ENCODE measurements around the gene SUFU. TPM values are rescaled to one million over a fixed set of nuclear protein-coding genes. Genes with fewer than 3 reads are reported as not detected.

Gene SUFU
- total and polyA plus RNA-seq, 2 of the 13 experiments (the other 11 are each of a cell fraction or from before 2014, with no cell fraction given): 2.9 to 5.5 TPM

DNA sequence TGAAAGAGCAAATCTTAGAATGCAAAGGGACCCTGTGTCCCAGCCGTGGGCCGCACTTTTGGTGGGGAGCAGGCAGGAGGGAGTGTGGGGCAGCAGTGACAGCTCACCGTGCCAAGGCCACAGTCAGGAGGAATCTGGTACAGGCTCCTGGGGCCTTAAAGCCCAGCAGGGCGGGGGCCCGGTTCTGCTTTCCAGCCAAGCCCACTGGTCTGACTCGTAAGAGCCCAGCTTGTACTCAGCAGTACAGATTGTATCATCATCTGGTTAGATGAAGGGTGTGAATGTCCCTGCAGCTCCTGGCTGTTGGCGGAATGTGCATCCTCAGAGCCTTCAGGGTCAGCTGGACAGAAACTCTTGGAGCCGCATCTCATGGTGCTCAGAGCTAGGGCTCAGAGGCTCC, 110.0 kb downstream of the SUFU start:
- H3K27ac ChIP-seq (ENCODE audit: extremely low read length, insufficient read depth, low read length): no peak overlapping the region
- ATAC-seq (no peak), FAIRE-seq (no peak), DNase-seq (ENCODE audit: low spot score) (no peak)
- no peak overlapping the region for H3K4me3 ChIP-seq (replicated peaks in 1 of 3; ENCODE audit: insufficient read depth in 1 of 3, low read depth in 2 of 3, low read length in 3 of 3)
- no peaks in the 10 kb centered on the region for H3K27me3 ChIP-seq (ENCODE audit: control insufficient read depth in 1 of 2, insufficient read depth in 2 of 2, low read length in 2 of 2)
- BruUV-seq (replicated peaks): no TSS peak
- no peak overlapping the region for H3K9ac ChIP-seq (ENCODE audit: insufficient read depth, low read depth, low read length)
- 96% methylated on average over 5 of the region's 8 CpGs for WGBS (ENCODE audit: low lambda C conversion rate)
- H3K4me1 ChIP-seq (ENCODE audit: insufficient read depth, low read length): peaks cover 17% of the 10 kb centered on the region; the same call in 1 of the 2 replicates
- ChIA-PET CTCF (ENCODE audit: low intra/inter-chr PET ratio, low total read pairs) (no interaction called here), POLR2A (no interaction called here)
- no peak overlapping the region for H3K4me2 ChIP-seq (ENCODE audit: low read depth, low read length)
- peaks cover 9 to 22% of the 10 kb centered on the region in 2 experiments; a peak in 4 of 5 replicates for H3K36me3 ChIP-seq (replicated peaks in 1 of 2; ENCODE audit: control insufficient read depth in 1 of 2, insufficient read depth in 2 of 2, low read length in 2 of 2)
- H3K9me3 ChIP-seq (ENCODE audit: low read length): no peaks in the 10 kb centered on the region
- intact Hi-C loops (cut with micrococcal nuclease; ENCODE audit: unreplicated experiment): no loop called here
- in situ Hi-C loops (cut with HindIII; ENCODE audit: extremely low pct_ligation_motif_present, low pct_unique_long_range_greater_than_20kb): no loop called here
- TF ChIP-seq SNRNP70 (IDR thresholded peaks at IDR 0.05; ENCODE audit: low read depth, low read length) (no peak), HNF4A (CRISPR knock-in tag; IDR thresholded peaks at IDR 0.05) (no peak), ZZZ3 (CRISPR knock-in tag; IDR thresholded peaks at IDR 0.05; ENCODE audit: borderline replicate concordance) (no peak), TRAFD1 (CRISPR knock-in tag; IDR thresholded peaks at IDR 0.05; ENCODE audit: borderline replicate concordance) (no peak), HOXA9 (CRISPR knock-in tag; IDR thresholded peaks at IDR 0.05; ENCODE audit: borderline replicate concordance) (no peak), PHF21A (CRISPR knock-in tag; IDR thresholded peaks at IDR 0.05) (no peak)
- TF ChIP-seq, protein P1, sequence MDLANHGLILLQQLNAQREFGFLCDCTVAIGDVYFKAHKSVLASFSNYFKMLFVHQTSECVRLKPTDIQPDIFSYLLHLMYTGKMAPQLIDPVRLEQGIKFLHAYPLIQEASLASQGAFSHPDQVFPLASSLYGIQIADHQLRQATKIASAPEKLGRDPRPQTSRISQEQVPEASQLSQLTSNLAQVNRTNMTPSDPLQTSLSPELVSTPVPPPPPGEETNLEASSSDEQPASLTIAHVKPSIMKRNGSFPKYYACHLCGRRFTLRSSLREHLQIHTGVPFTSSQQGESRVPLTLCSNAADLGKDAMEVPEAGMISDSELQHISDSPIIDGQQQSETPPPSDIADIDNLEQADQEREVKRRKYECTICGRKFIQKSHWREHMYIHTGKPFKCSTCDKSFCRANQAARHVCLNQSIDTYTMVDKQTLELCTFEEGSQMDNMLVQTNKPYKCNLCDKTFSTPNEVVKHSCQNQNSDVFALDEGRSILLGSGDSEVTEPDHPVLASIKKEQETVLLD (CRISPR knock-in tag; IDR thresholded peaks at IDR 0.05; ENCODE audit: low read depth): no peak
- no peak overlapping the region for H2AFZ ChIP-seq (ENCODE audit: low read length)
- H4K20me1 ChIP-seq (ENCODE audit: insufficient read depth, low read length): no peaks in the 10 kb centered on the region
- no peaks in the 10 kb centered on the region for H3K79me2 ChIP-seq (ENCODE audit: insufficient read depth, low read length)

All from HepG2 (cell line).